Fibroblast of gingiva (primary cell): Measurements from ENCODE around the gene TRANK1.
"Not testable (repeated sequence)": the region's sequence is repeated elsewhere in the genome, so short reads cannot be mapped to it uniquely, and the experiment has no call there.

ENCODE experiments used
- DNase-seq: peaks from one replicate; pipeline ENCODE4 v3.0.0-alpha.2; 2011; ENCODE audit warnings: low read depth

TRANK1 gene

GRCh38 chr3:36919439-36920160 is 25.3 kb downstream of the TRANK1 start:
- DNase-seq, result no peak

DNA sequence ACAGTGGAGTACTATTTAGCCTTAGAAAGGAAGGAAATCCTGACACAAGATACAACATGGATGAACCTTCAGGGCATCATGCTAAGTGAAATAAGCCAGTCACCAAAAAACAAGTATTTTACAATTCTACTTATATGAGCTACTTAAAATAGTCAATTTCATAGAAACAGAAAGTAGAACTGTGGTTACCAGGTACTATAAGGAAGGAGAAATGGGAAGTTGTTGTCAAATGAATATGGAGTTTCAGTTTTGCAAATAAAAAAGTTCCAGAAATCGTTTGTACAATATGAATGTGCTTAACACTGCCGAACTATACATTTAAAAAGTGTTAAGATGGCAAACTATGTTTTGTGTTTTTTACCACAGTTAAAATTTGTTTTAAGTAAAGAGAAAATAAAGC is 26.8 kb downstream of the TRANK1 start:
- no peak for DNase-seq

DNA sequence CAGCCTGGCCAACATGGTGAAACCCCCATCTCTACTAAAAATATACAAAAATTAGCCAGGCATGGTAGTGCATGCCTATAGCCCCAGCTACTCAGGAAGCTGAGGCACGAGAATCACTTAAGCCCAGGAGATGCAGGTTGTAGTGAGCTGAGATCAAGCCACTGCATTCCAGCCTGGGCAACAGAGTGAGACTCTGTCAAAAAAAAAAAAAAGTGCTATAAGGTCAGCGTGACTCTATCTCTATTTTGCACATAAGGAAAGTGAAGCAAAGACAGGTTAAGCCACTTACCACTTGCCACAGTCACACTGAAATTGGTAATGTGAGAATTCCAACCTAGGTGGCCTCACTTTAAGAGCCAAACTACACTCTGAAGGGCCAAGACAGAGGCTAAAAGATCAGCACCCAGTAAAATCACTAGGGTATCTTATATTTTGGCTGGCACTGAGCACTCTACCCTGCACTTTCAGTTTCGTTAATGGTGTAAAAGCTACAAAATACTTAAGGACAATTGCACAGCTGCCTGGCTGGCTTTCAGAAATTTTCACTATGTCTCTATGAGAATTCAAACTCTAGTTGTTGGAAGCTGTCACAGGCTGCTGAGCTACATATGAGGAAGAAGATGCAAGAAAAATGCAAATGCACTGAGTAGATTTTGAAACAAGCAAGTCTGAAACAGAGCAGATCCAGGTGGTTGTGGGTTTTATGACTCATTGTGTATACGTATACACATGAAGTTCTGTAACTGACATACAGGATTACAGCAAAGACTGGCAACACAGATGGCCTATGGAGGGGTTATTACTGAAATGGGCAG is 32.7 kb downstream of the TRANK1 start:
- peak; percentile 75 for DNase-seq

- no peak for DNase-seq
These were observed 35.2 kb downstream of the TRANK1 start for GRCh38 chr3:36909666-36910065.

DNA sequence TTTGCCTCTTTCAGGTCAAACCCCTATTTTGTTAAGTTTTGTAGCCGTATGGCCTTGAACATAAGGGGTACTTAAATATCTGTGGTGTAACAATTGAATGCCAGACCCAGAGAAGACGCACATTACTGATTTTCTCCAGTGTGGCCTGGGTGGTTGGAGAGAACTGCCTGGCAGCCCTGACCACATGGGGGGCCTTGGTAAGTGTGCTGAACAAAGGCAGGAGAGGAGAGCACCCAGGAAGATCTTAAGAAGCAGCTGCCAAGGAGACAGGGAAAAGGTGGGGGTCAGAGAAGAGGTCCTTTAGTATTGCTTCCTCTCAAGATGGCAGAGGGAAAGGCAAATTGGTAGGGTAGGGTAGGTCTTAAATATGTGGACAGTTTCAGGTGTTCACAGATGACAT is 35.7 kb downstream of the TRANK1 start:
- DNase-seq, result no peak

DNA sequence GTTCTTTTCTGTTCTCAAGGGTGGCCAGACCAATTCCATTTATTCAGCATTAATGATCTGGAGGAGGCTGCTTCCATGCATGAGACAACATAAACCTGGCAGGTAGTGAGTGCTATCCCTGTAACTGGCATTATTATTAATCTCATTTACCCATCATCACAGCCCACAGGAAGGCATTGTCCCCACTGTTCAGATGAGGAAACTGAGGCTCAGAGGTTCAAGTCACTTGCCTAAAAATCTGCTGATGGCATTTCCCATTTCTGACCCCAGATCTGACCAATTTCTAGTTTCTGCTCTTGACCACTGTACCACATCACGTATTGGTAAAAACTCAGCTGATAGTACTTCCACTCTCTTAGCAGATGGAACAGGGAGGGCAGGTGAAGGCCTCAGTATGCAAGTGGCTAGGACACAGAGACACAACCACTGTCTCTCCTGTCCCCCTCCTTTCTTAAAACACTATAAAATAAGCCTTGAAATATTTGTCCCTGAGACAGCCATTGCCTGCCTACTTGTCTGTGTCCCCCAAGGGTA is 36.1 kb downstream of the TRANK1 start:
- DNase-seq, result no peak

DNA sequence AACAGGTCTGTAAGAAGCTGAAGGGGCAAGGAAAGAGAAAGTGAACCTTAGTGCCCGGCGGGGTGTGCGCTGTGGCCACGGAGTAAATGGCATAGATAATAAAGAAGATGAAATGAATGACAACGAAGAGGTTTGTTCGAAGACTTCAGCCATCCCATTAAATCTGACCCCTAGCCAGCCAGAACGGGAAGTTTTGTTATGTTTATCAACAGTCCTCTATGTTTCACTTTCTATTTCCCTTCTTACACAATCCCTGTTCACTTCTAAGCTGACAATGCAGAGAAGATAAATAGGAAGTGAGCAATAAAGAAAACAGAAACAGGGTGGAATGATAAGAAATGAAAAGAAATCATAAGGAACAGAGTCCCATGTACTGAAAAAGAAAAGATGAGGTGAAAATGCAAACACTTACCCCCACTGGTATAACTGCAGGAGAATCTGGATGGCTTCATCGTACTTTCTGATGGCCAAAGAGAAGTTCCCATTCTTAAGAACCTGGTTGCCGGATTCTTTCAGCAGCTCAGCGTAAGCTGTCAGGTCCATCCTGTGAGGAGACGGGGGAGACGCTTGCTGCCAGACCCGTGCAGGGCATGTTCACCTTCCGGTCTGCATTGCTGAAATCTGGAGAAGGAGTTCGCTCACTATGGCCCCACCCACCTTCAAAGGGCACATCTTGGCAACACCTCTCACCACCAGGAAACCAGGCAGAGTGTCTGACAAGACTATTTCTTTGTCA is 36.8 kb downstream of the TRANK1 start:
- DNase-seq, result peak; percentile 49

DNA sequence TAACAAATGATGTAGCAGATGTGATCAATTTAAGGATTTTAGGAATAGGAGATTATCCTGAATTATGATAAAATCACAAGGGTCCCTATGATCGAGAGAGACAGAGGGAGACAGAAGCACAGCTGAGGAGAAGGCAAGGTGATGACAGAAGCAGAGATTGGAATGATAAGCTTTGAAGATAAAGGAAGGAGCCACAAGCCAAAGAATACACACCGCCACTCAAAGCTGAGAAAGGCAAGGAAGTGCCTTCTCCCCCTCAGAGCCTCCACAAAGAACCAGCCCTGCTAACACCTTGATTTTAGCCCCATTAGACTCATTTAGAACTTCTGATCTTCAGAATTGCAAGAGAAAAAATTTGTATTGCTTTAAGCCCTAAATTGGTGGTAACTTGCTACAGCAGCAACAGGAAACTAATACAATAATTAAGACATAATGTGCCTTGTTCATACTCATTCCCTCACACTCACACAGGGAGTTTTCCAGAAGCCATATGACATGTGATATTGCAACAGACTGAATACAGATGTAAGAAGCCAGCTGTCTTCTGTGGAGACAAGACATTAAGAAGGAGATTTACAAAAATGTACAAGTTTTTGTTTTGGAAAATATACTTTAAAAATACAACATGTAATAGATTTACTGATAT is 38.2 kb downstream of the TRANK1 start:
- DNase-seq, result peak; percentile 65

DNA sequence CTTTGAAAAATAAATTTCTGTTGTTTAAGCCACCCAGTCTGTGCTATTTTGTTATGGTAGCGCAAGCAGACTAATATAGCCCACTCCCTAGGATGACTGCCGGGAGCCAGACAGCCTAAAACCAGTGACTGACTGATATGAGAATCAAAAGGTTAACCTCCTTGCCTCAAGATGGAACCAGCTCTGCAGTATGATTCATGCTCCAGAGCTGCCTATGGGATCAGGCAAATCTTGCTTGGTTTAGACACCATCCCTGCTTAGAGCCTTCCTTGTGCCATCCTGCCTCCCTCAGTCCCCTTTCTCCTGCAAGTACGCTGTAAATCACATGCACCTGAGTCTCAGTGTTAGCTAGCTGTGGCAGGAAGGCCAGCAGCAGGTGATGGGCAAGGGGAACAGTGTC is 39.3 kb downstream of the TRANK1 start:
- no peak for DNase-seq

DNA sequence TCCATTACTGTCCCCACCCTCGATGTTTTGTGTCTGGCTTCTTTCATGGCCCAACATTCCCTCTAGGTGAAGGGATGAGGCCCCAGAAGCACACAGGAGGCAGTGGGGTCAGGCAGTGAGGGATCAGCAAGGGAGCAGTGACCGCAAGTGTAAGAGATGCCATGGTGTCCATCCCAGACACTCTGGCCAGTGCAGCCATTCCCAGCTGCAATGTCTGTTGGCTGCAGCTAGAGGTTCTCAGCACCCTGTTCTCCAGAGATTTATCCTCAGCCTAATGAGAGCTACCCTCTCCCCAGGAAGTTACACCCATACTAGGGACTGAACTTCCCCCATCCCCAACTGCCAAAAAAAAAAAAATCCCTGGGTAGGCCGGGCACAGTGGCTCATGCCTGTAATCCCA is 40.2 kb downstream of the TRANK1 start:
- DNase-seq, result no peak

DNA sequence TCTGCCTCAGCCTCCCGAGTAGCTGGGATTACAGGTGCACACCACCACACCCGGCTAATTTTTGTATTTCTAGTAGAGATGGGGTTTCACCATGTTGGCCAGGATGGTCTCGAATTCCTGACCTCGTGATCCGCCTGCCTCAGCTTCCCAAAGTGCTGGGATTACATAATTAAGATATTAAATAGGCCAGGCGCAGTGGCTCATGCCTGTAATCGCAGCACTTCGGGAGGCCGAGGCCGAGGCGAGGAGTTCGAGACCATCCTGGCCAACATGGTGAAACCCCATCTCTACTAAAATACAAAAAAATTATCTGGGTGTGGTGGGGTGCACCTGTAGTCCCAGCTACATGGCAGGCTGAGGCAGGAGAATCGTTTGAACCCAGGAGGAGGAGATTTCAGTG is 40.8 kb downstream of the TRANK1 start:
- not testable (repeated sequence) for DNase-seq

GRCh38 chr3:36903119-36903882 is 41.6 kb downstream of the TRANK1 start:
- DNase-seq, result no peak

GRCh38 chr3:36901588-36901987 is 43.3 kb downstream of the TRANK1 start:
- DNase-seq, result no peak

DNA sequence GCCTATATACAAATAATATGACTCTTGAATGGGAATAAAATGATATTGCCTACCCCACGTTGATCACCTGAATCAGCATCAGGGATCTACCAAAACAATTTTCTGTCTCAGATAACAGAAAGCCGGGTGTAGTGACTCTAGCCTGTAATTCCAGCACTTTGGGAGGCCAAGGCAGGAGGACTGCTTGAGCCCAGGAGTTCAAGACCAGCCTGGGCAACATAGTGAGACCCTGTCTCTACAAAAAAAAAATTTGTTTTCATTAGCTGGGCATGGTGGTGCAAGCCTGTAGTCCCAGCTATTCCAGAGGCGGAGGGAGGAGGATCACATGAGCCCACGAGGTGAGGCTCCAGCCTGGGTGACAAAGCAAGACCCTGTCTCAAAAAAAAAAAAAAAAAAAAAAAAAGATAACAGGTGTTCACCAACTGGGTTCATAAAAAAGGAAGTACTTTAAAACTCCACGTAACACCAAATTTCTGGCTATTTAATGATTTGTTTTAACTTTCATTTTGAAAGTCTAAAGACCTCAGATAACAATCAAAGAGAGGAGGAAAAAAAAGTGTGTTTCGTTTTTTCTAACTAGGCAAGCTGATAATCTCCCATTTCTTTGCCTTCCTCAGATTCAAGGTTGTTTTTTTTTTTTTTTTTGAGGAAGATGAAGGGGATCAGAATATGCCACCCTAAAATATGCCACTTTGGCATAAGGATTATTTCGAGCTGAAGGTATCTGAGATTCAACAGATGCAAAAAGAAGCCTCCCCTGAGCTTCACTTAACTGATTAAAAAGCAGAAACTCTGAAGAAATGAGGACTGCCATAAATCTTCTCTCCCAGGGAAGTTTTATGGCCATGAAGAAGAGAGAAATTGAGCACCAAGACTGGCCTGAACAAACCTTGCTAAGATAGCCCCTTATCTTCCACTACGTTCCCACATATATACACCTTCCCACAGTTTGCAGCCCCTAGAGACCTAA is 44.1 kb downstream of the TRANK1 start:
- no peak for DNase-seq

GRCh38 chr3:36895496-36896409 is 49.1 kb downstream of the TRANK1 start:
- DNase-seq, result peak; percentile 55

DNA sequence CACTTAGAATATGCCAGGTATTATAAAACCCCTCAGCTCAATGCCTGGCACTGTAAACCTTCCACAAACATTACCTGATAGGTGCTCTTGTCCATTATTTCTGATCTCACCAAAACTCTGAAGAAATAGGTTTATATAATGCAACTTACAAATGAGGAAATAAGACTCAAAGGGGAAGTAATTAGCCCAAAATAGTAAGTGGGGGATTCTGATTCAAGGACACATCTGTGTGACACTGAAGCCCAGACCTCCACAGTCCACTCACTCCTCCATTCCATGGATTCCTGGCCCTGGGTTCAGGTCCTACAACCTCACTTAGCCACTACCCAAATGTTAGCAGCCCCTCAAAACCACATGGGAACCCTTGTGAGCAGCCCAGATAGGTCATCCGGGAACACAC is 49.9 kb downstream of the TRANK1 start:
- DNase-seq, result no peak

GRCh38 chr3:36893826-36894225 is 51.0 kb downstream of the TRANK1 start:
- no peak for DNase-seq

GRCh38 chr3:36893137-36893557 is 51.7 kb downstream of the TRANK1 start:
- peak; percentile 32 for DNase-seq
